Endothelial cell of hepatic sinusoid (primary cell): ENCODE measurements around the gene NGEF.
"Not testable (repeated sequence)": the region's sequence is repeated elsewhere in the genome, so short reads cannot be mapped to it uniquely, and the experiment has no call there.

Source experiments
- in situ Hi-C: cut with HindIII; loops from 2 replicates; pipeline ENCODE4 v1.10.0; 2017; ENCODE audit warnings: low sequenced_read_pairs

Gene NGEF, protein sequence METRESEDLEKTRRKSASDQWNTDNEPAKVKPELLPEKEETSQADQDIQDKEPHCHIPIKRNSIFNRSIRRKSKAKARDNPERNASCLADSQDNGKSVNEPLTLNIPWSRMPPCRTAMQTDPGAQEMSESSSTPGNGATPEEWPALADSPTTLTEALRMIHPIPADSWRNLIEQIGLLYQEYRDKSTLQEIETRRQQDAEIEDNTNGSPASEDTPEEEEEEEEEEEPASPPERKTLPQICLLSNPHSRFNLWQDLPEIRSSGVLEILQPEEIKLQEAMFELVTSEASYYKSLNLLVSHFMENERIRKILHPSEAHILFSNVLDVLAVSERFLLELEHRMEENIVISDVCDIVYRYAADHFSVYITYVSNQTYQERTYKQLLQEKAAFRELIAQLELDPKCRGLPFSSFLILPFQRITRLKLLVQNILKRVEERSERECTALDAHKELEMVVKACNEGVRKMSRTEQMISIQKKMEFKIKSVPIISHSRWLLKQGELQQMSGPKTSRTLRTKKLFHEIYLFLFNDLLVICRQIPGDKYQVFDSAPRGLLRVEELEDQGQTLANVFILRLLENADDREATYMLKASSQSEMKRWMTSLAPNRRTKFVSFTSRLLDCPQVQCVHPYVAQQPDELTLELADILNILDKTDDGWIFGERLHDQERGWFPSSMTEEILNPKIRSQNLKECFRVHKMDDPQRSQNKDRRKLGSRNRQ

DNA sequence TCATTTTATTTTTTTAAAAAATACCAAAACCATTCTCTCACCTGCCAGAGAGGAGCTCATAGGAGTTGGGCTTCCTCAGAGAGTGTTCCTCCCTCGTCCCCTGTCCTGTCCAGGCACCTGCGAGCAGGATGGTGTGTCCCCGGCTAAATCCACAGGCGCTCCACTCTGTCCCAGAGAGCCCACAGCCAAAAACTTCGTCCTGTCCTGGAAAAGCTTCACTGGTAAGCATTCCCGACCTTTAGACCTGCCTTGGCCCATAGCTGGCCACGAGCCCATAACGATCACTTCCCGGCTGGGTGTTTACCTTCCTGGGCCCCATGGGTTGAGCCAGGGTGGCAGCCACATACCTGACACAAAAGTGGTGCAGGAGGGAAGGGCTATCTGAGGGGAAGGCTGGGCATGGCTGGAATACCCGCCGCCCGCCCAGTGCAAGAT lies at the start of gene NGEF:
TSS of gene NGEF (minus strand) at position 230 of the 435 bp plus-strand sequence. CDS start 38,366 bp downstream, outside the sequence.
- in situ Hi-C loops = loop anchor here (5.0 kb wide), 2 partner anchors 56 to 69 kb away; no protein-coding TSS in a partner anchor

DNA sequence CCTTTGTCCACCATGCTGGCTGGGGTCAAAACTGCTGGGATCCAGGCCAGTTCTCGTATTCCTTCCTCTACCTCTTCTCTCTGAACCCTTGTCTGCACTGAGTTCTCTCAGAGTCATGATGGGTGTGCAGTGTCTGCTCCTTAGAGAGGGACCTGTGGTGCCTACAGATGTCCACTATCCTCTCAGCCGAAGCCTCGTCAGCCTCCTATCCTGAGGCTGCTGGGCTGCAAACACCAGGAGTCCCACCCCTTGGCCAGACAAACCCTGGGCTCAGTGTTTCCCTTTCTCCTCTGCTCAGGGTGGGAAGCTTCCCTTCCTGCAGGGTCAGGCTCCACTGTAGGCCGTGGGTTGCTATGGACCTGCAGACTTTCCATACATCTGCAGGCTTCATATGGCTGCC lies 49.4 kb upstream of the NGEF start:
- in situ Hi-C loops = loop anchor here (5.0 kb wide), 1 partner anchor 60 kb away; no protein-coding TSS in a partner anchor

DNA sequence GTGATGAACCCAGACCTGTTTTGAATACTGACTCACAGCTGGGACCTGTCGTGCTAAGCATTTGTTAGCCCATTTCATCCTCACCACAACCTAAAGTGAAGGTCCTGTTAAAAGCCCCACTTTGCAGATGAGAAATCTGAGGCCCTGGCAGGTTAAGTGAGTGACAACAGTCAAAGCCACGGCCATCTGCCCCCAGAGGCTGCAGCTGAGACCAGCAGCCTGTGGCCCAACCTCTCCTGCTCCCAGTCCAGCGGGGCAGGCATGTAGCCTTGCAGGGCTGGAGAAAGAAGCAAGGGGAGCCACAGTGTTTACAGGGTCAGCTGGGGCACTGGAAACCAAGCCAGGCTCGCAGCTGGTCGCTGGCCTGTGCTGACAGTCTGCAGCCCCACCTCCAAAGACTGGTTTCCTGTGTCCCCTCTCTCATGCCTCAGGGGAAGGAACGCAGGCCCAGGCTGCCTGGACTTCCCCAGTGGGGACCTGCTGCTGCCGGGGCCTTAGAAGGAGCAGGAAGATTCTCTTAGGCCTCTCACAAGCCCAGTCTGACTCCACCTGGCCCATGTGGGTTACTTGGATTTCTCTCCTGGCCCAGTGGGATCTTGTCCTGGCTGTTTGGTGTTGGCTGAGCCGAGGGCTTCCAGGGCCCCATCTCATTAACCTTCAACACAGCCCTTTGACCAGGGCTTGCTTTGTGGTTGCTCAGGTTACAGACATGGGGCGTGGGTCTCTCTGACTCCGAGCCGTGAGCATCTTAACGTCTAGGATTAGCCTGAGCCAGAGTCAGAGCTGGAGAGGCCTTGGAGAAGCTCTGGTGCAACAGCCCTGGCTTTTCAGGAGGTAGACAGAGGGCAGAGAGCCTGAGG lies 48.8 kb upstream of the NGEF start:
- in situ Hi-C loops = loop anchor here (5.0 kb wide), 1 partner anchor 60 kb away; no protein-coding TSS in a partner anchor

DNA sequence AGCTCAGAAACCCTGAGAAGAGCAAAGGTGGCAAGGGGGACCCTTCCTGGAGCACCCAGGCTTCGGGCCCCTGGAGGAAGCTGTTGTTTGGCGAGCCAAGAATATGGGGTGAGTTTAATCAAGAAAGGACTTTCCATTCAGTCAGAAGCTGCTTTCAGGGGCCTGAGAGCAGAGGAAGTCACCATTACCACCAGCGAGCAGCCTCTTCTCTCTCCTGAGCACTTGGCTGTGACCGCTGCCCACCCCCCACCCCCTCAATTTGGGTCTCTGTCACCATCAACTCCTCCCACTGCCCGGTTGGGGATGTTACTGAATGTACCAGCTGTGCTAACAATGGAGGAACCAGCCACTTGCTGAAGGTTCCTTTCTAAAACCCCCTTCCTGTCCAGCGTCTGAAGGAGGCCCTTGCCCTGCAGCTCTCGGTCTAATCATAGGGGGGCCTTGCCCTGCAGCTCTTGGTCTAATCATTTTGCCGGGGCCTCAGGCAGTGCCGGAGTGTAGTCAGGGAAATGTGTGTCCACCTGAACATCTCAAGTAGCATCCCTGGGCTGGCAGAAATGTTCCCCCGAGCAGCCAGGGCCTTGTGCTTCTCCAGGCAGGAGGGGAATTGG lies 48.0 kb upstream of the NGEF start:
- in situ Hi-C loops = loop anchor here (5.0 kb wide), 1 partner anchor 59 kb away; no protein-coding TSS in a partner anchor

DNA sequence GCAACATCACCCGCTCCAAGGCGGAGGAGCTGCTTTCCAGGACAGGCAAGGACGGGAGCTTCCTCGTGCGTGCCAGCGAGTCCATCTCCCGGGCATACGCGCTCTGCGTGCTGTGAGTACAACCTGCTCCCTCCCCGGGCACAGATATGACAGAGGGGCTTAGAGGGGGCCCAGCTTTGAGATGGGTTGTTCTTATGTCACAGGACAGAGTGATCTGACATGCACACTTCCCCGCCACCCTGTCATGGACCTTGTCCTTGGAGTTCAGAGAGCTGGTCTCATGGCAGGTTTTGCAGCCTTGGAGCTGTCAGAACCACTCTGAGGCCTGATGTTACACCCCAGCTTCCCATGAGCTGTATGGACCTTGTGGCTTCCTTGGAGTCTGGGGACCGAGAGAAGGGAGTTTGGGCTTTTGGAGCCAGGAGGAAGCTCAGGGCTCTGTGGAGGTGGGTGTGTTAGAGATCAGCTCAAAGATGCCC lies 47.5 kb upstream of the NGEF start:
- in situ Hi-C loops = loop anchor here (5.0 kb wide), 1 partner anchor 58 kb away; no protein-coding TSS in a partner anchor

DNA sequence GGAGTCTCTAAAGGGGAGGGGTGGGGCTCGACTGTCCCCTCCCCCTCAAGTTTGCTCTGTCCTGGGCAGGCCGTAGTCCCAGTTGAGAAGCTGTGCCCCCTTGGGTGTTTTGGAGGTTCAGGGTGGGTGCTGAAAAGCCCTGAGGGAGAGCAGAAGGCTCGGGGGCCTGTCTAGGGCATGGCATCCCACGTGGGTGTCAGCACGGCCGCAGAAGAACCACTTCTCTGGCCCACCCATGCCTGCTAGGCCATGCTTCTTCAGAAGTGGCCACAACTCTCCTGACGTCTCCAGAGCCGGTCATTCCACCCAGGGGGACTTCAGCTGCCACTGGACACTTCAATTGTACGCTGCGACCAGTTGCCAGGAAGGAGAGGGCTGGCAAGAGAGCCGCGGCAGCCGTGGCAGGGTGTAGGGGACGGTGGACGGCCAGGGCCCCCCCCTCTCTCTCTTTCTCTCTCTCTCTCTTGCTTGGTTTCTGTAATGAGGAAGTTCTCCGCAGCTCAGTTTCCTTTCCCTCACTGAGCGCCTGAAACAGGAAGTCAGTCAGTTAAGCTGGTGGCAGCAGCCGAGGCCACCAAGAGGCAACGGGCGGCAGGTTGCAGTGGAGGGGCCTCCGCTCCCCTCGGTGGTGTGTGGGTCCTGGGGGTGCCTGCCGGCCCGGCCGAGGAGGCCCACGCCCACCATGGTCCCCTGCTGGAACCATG lies 46.9 kb upstream of the NGEF start, which contains the start of gene INPP5D:
TSS of gene INPP5D (plus strand) at position 546 of the 704 bp plus-strand sequence. CDS start at position 683, 137 bp downstream.
- in situ Hi-C loops = loop anchor here (5.0 kb wide), 1 partner anchor 58 kb away; no protein-coding TSS in a partner anchor

DNA sequence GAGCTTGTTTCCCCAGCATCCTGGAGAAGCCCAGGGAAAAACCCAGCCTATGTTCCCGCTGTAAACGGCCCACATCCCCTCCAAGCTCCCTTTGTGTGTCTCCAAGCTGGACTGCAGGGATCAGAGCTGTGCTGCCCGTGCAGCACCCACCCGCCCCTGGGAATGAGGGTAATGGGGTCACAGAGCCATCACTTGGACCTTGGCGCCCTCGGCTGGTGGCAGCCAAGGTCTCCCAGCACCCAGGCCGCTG lies 46.4 kb upstream of the NGEF start:
- in situ Hi-C loops = no loop called here

DNA sequence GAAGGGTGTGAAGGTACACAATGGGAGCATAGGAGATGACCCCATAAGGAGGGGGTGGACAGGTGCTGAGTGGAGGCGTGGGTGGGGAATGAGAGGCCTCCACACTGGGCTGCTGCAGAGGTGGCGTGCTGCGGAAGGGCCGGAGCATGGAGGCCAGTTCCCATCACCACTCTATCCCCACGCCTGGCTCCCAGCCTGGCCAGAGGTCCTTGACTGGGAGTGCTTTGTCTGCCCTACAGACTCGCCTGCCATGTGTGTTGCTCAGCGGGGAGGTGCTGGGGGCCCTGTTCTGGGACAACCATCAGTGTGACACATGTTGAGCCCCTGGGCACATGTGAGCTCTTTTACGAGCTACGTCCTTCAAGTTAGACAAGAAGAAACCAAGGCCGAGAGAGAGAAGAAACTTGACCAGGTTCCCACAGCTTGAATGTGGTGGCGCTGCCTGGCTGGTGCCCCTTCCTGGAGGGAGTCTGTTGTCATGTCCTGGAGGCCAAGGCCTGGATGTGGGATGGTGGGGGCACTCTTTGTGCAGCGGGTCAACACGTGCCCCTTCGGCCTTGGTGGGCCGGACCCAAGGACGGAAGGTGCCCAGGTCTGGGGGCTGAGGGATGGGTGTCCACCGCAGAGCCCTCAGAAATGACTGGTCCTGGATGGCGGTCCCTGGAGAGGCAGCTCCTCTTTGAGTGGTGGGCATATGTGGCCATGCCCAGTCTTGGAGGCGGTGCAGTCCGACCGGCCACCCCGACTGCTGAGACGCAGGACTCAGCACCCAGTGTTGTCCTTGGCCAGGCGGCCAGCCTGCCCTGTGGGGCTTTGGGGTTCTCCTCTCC lies 45.9 kb upstream of the NGEF start:
- in situ Hi-C loops = no loop called here

DNA sequence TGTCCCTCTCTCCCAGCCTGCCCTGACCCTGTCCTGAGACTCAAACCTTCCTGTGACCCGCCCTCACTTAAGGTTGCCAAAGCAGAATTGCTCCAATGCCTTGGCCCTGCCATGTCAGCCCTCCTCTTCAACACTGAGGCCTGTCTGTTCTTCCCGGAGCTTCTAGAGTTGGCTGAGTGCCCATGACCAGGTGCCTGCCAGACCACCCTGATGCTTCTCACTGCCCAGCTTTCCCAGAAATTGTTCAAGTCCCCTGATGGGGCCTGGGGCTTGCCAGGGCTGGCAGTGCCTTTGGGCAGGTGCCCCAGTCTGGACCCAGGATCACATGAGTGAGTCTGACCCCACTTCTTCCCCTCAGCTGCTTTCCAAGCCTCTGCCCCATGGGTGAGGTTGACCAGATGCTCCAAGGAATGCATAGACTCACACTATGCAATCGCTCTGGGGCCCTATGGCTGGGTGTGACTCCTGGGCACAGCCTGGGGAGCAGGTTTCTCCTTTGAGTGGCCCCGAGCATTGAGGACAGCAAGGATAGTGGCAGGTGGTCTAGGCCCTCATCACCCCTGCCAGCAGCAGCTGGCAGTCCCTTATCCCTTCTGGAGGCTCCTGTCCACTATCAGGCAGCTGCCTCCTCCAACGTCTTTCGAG lies 44.0 kb upstream of the NGEF start:
- in situ Hi-C loops = no loop called here

DNA sequence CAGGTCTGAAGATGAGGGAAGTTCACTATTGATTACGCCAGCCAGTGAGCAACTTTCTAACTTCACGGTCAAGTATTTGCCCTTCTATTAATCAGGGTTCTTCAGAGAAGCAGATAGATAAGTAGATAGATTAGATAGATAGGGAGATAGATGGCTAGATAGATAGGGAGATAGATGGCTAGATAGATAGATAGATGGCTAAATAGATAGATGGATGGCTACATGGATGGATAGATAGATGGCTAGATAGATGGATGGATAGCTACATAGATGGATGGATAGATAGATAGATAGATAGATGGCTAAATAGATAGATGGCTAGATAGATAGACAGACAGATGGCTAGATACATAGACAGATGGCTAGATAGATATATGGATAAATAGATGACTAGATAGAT lies 42.3 kb upstream of the NGEF start:
- in situ Hi-C loops = no loop called here

DNA sequence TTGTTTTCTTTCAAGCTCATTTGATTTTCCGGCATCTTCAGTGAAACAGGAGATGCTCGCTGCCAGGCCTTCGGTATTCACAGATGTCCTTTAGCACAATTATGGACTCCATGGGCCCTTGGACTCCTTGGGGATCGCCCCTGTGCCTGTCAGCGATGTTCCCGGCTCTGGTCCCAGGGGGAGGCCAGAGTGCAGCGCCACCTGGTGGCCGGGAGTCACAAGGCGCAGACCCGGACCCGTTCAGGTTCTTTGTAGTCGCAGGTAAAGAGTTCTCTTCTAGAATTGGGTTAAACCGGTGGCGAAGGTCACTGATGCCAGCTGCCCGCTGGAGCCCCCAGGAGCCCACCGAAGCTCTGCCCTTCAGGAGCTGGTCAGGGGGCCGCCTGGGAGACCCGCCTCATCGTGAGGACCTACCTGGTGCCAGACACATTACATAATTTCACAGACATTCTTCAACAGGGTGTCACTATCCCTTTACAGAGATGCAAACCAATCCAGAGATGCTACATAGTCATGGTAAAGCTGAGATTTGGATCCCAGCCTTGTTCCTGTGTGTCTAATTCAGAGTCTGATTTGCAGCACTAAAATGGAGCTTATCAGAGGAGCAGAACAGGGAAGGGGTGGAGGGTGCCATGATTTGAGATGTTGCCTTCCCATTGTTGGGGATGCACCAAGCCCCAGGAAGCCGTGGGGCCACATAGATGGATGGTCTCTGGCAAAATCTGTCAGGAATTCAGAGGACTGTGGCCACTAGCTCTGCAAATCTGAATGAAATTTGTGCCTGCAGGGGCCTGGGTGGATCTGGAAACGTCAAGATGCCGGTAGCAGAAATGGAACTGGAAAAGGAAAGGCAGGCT lies 41.1 kb upstream of the NGEF start:
- in situ Hi-C loops = no loop called here

DNA sequence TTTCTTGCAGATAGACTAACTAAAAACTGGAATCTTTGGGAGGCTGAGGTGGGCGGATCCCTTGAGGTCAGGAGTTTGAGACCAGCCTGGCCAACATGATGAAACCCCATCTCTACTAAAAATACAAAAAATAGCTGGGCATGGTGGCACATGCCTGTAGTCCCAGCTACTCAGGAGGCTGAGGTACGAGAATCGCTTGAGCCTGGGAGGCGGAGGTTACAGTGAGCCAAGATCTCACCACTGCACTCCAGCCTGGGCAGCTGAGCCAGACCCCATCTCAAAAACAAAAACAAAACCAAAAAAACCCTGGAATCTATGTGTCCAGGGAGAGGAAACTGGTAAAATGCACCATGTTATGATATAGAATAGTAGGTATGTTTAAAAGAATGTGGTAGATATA lies 39.5 kb upstream of the NGEF start:
- in situ Hi-C loops = not testable (repeated sequence)

DNA sequence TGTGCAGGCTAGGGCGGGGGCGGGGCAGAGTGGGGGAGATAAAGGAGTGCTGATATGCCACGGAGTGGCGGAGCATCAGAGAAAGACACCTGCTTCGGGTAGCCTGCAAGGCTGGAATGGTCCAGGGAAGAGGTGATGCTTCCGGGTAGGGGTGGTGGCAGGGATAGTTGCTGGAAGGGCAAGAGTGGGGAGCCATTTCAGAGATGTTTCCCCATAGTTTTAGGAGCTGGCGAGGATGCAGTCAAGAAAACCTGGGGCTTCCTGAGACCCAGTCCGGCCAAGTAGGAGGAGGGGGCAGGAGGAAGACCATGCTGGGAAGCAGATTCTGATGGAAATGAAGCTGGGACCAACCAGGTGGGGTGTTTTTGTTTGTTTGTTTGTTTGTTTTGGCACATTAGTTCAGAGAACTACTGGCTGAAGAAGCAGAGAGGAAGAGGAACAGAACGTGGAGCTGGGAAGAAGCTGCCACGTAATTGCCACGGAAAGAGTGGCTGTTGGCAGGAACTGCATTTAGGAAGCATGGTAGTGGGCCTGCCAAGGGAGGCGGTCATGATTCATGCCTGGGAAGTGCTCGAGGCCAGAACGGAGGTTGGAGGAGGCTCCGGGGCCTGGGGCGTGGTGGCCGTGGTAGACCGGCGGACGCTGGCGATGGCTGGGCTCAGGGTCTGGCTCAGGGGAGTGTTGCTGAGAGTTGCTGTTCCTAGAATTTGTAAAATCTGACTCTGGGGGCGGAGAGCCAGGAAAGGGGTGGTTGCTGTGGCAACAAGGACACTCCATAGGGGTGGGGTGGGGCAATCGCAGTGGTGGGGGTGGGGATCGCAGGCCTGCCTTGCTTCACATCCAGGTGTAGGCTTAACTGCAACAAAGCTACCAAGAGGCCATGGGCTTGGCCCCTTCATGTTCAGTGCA lies 38.4 kb upstream of the NGEF start:
- in situ Hi-C loops = no loop called here

DNA sequence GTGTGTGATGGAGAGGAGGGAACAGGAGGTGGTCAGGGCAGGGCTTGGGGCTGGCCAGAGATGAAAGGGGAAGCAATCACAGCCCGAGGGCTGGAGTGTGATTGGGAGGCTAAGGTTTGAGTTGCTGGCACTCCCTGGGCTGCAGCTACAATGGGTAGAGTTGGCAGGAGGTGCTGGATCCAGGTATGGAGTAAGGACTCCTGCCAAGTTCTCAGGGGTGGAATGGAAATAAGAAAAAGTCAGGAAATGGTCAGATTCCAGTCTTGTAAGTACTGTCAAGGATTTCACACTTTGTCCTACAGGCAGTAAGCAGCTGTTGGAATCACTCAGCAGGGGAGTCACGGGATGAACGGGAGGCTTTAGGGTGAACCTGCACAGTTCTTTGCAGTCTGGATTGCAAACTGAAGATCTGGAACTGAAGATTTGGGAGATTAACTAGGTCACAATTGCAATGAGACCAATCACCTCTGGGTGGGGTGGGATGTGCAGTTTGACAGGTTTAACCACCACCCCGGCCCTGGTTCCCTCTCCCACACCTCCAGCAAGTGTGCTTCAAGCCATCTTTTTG lies 36.2 kb upstream of the NGEF start:
- in situ Hi-C loops = no loop called here

DNA sequence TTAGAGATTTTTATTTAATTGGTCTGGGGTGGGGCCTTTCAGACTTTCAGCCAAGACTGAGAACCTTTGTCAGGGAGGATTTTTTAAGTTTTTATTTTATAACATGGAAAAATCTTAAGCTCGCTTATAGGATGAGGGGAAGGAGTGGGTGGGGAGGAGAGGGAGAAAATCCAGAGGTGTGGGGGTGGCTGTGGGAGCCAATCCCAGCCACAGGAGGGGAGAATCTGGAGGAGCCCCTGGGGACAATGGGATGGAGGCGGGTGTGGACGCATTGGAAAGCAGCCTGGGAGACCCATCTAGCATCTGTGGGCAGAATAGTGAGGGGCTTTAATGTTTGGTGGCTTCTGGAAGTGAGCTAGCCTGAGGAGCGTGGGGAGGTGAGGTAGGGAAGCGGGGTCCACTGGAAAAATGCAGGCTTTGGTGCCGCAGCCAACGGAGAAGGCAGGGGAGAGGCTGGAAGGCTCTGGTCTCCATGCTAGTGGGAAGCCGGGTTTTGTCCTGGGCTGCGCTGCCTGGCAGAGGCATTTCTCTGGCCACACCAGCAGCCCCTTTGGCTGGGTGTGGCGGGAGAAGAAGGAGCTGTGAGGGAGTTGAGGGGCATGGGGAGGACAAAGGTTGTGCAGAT lies 35.6 kb upstream of the NGEF start:
- in situ Hi-C loops = no loop called here

DNA sequence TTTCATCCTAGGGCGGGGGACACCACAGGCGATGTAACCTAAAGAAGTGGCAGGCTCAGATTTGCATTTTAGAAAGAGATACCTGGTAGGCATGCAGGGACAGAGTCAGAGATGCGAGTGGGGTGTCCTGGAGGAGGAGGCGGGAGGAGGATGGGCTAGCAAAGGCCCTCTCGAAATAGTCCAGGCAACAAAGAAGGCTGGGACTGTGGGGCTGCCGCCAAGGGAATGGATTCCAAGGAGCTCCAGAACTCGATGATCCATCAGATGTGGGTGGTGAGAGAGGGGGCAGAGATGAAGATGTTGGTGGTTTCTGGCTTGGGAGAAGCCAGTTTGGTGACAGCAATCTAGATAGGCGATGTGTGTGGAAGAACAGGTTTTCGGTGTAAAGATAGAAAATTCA lies 34.6 kb upstream of the NGEF start:
- in situ Hi-C loops = no loop called here
